HEK293 (cell line): ENCODE results near the gene ASIC3.
A peak's percentile ranks its signal among the peaks of the same experiment; 100 is the strongest.

ENCODE experiments used
- CTCF ChIA-PET: fragments of 350-600 bp; formaldehyde crosslinking; extraction: SDS; loops from one replicate; lab custom pipeline; 2021; ENCODE audit warnings: antibody characterized with exemption; lab: Yijun Ruan, JAX
- POLR2A ChIA-PET: fragments of 300-600 bp; formaldehyde crosslinking; extraction: SDS; loops from one replicate; lab custom pipeline; 2020; ENCODE audit warnings: antibody characterized with exemption, inconsistent platforms; lab: Yijun Ruan, JAX
- H3K27ac ChIP-seq: fragments of 200-500 bp; sonication (Bioruptor generic); 2 replicates; pipeline ENCODE4 v1.5.1; 2014; ENCODE audit warnings: low read depth, low read length, control low read depth, inconsistent platforms; ENCODE audit errors: extremely low read depth
- H3K36me3 ChIP-seq, 2 experiments: fragments of 200-500 bp in 1 of 2; sonication (Bioruptor generic) in 1 of 2; 1 replicate in 1 of 2; 2 replicates in 1 of 2; pipeline ENCODE4 v1.5.1; 2014 to 2017; ENCODE audit warnings: inconsistent platforms in 2 of 2, low read length in 2 of 2; ENCODE audit not compliant: control insufficient read depth in 2 of 2, insufficient read depth in 1 of 2
- H3K4me1 ChIP-seq: fragments of 200-500 bp; sonication (Bioruptor generic); 2 replicates; pipeline ENCODE4 v1.5.1; 2014; ENCODE audit warnings: mild to moderate bottlenecking, low read length, inconsistent platforms; ENCODE audit not compliant: control insufficient read depth, insufficient read depth
- H3K4me3 ChIP-seq: 2 replicates; pipeline ENCODE4 v1.5.1; 2011; ENCODE audit warnings: low read depth, mild to moderate bottlenecking, control low read depth, low read length, moderate library complexity
- H3K9me3 ChIP-seq: fragments of 200-500 bp; sonication (Bioruptor generic); 2 replicates; pipeline ENCODE4 v1.5.1; 2014; ENCODE audit warnings: low read depth, low read length, inconsistent platforms; ENCODE audit not compliant: control insufficient read depth, insufficient read depth
- FEZF1 ChIP-seq: fragments of 450-650 bp; formaldehyde crosslinking; IDR thresholded peaks from 2 replicates; pipeline ENCODE4 v1.5.1; 2016; ENCODE audit warnings: missing biosample characterization, missing genetic modification characterization
- GLIS2 ChIP-seq: fragments of 450-650 bp; formaldehyde crosslinking; IDR thresholded peaks from 2 replicates; pipeline ENCODE4 v1.5.1; 2016; ENCODE audit warnings: missing biosample characterization, missing genetic modification characterization
- KLF8 ChIP-seq: fragments of 450-650 bp; formaldehyde crosslinking; IDR thresholded peaks from 2 replicates; pipeline ENCODE4 v1.5.1; 2016; ENCODE audit warnings: missing biosample characterization, missing genetic modification characterization
- OSR2 ChIP-seq: fragments of 450-650 bp; formaldehyde crosslinking; IDR thresholded peaks from 2 replicates; pipeline ENCODE4 v1.5.1; 2016; ENCODE audit warnings: missing biosample characterization, missing genetic modification characterization
- RBAK ChIP-seq: fragments of 450-650 bp; formaldehyde crosslinking; IDR thresholded peaks from 2 replicates; pipeline ENCODE4 v1.5.1; 2016; ENCODE audit warnings: missing biosample characterization, missing genetic modification characterization
- REPIN1 ChIP-seq: fragments of 450-650 bp; formaldehyde crosslinking; IDR thresholded peaks from 2 replicates; pipeline ENCODE4 v1.5.1; 2017; ENCODE audit warnings: missing biosample characterization, missing genetic modification characterization, low read depth
- SALL2 ChIP-seq: fragments of 450-650 bp; formaldehyde crosslinking; IDR thresholded peaks from 2 replicates; pipeline ENCODE4 v1.5.0; 2017; ENCODE audit warnings: missing biosample characterization, mild to moderate bottlenecking, missing genetic modification characterization, borderline replicate concordance
- SCRT1 ChIP-seq: fragments of 450-650 bp; formaldehyde crosslinking; IDR thresholded peaks from 2 replicates; pipeline ENCODE4 v1.5.1; 2016; ENCODE audit warnings: missing biosample characterization, missing genetic modification characterization, borderline replicate concordance
- SCRT2 ChIP-seq: fragments of 450-650 bp; formaldehyde crosslinking; IDR thresholded peaks from 2 replicates; pipeline ENCODE4 v1.5.1; 2016; ENCODE audit warnings: missing biosample characterization, missing genetic modification characterization
- ZBTB48 ChIP-seq: fragments of 450-650 bp; formaldehyde crosslinking; IDR thresholded peaks from 2 replicates; pipeline ENCODE4 v1.5.1; 2016; ENCODE audit warnings: missing biosample characterization, missing genetic modification characterization
- ZIC2 ChIP-seq: fragments of 450-650 bp; formaldehyde crosslinking; IDR thresholded peaks from 2 replicates; pipeline ENCODE4 v1.5.1; 2016; ENCODE audit warnings: missing biosample characterization, missing genetic modification characterization
- ZNF10 ChIP-seq: fragments of 450-650 bp; formaldehyde crosslinking; IDR thresholded peaks from 2 replicates; pipeline ENCODE4 v1.5.1; 2017; ENCODE audit warnings: missing biosample characterization, missing genetic modification characterization
- ZNF114 ChIP-seq: fragments of 450-650 bp; formaldehyde crosslinking; IDR thresholded peaks from 2 replicates; pipeline ENCODE4 v1.5.0; 2017; ENCODE audit warnings: missing biosample characterization, missing genetic modification characterization
- ZNF146 ChIP-seq: fragments of 450-650 bp; formaldehyde crosslinking; IDR thresholded peaks from 2 replicates; pipeline ENCODE4 v1.5.1; 2016; ENCODE audit warnings: missing biosample characterization, missing genetic modification characterization
- ZNF174 ChIP-seq: fragments of 450-650 bp; formaldehyde crosslinking; IDR thresholded peaks from 2 replicates; pipeline ENCODE4 v1.5.0; 2017; ENCODE audit warnings: missing biosample characterization, mild to moderate bottlenecking, missing genetic modification characterization
- ZNF19 ChIP-seq: fragments of 450-650 bp; formaldehyde crosslinking; IDR thresholded peaks from 2 replicates; pipeline ENCODE4; 2016; ENCODE audit warnings: missing biosample characterization, missing genetic modification characterization, low read depth
- ZNF202 ChIP-seq: fragments of 450-650 bp; formaldehyde crosslinking; IDR thresholded peaks from 2 replicates; pipeline ENCODE4 v1.5.1; 2016; ENCODE audit warnings: missing biosample characterization, missing genetic modification characterization, borderline replicate concordance
- ZNF354C ChIP-seq: fragments of 450-650 bp; formaldehyde crosslinking; IDR thresholded peaks from 2 replicates; pipeline ENCODE4 v1.5.1; 2016; ENCODE audit warnings: missing biosample characterization, missing genetic modification characterization, low read depth, borderline replicate concordance
- ZNF423 ChIP-seq: fragments of 450-650 bp; formaldehyde crosslinking; IDR thresholded peaks from 2 replicates; pipeline ENCODE4 v1.5.1; 2016; ENCODE audit warnings: missing biosample characterization, missing genetic modification characterization
- ZNF560 ChIP-seq: fragments of 450-650 bp; formaldehyde crosslinking; IDR thresholded peaks from 2 replicates; pipeline ENCODE4 v1.5.1; 2017; ENCODE audit warnings: missing biosample characterization, missing genetic modification characterization, borderline replicate concordance
- ZNF600 ChIP-seq: fragments of 450-650 bp; formaldehyde crosslinking; IDR thresholded peaks from 2 replicates; pipeline ENCODE4 v1.5.1; 2016; ENCODE audit warnings: missing biosample characterization, missing genetic modification characterization
- ZNF621 ChIP-seq: fragments of 450-650 bp; formaldehyde crosslinking; IDR thresholded peaks from 2 replicates; pipeline ENCODE4 v1.5.1; 2017; ENCODE audit warnings: missing biosample characterization, missing genetic modification characterization
- ZNF623 ChIP-seq: fragments of 450-650 bp; formaldehyde crosslinking; IDR thresholded peaks from 2 replicates; pipeline ENCODE4 v1.5.1; 2016; ENCODE audit warnings: missing biosample characterization, missing genetic modification characterization
- ZNF629 ChIP-seq: fragments of 450-650 bp; formaldehyde crosslinking; IDR thresholded peaks from 2 replicates; pipeline ENCODE4 v1.5.1; 2017; ENCODE audit warnings: missing biosample characterization, missing genetic modification characterization
- ZNF658 ChIP-seq: fragments of 450-650 bp; formaldehyde crosslinking; IDR thresholded peaks from 2 replicates; pipeline ENCODE4; 2016; ENCODE audit warnings: missing biosample characterization, missing genetic modification characterization
- ZNF664 ChIP-seq: fragments of 450-650 bp; formaldehyde crosslinking; IDR thresholded peaks from 2 replicates; pipeline ENCODE4 v1.5.1; 2016; ENCODE audit warnings: missing biosample characterization, missing genetic modification characterization
- ZNF843 ChIP-seq: fragments of 450-650 bp; formaldehyde crosslinking; IDR thresholded peaks from 2 replicates; pipeline ENCODE4 v1.5.1; 2016; ENCODE audit warnings: missing biosample characterization, missing genetic modification characterization
- ZXDB ChIP-seq: fragments of 450-650 bp; formaldehyde crosslinking; IDR thresholded peaks from 2 replicates; pipeline ENCODE4 v1.5.1; 2016; ENCODE audit warnings: missing biosample characterization, missing genetic modification characterization
- TF ChIP-seq, protein P1 (sequence below): fragments of 450-650 bp; formaldehyde crosslinking; conservative IDR thresholded peaks from 2 replicates; pipeline ENCODE4 v1.5.1; 2016; ENCODE audit warnings: low read depth, missing biosample characterization, missing genetic modification characterization
- TF ChIP-seq, protein P2 (sequence below): fragments of 450-650 bp; formaldehyde crosslinking; IDR thresholded peaks from 2 replicates; pipeline ENCODE4 v1.5.1; 2016; ENCODE audit warnings: missing biosample characterization, missing genetic modification characterization

ASIC3 gene

DNA sequence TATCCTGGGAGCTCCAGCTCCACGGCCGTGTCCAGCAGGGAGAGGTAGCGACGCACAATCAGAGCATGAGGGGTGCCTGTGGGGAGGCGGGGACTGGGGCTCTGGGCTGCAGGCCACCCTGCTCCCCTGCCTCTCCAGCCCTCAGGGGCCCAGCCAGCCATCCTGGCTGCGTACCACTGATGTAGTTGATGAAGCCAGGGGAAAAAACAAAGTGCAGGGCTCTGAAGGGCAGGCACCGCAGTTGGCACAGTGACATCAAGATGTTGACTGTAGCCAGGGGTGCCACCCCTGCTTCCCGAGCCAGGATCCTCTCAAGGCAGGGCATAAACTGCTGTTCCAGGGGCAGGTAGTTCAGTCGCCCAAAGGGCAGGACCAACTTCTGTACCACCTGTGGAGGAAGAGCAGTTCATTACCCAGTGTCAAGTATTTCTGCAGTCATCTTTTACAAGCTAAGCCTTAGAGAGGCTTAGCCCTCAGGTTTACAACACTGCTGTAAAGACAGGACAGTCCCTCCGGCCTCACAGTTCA, 29.4 kb downstream of the ASIC3 start (continued):
- TF ChIP-seq, protein P1, sequence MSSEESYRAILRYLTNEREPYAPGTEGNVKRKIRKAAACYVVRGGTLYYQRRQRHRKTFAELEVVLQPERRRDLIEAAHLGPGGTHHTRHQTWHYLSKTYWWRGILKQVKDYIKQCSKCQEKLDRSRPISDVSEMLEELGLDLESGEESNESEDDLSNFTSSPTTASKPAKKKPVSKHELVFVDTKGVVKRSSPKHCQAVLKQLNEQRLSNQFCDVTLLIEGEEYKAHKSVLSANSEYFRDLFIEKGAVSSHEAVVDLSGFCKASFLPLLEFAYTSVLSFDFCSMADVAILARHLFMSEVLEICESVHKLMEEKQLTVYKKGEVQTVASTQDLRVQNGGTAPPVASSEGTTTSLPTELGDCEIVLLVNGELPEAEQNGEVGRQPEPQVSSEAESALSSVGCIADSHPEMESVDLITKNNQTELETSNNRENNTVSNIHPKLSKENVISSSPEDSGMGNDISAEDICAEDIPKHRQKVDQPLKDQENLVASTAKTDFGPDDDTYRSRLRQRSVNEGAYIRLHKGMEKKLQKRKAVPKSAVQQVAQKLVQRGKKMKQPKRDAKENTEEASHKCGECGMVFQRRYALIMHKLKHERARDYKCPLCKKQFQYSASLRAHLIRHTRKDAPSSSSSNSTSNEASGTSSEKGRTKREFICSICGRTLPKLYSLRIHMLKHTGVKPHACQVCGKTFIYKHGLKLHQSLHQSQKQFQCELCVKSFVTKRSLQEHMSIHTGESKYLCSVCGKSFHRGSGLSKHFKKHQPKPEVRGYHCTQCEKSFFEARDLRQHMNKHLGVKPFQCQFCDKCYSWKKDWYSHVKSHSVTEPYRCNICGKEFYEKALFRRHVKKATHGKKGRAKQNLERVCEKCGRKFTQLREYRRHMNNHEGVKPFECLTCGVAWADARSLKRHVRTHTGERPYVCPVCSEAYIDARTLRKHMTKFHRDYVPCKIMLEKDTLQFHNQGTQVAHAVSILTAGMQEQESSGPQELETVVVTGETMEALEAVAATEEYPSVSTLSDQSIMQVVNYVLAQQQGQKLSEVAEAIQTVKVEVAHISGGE (tag by site-specific recombination) = no peak
- TF ChIP-seq RBAK (tag by site-specific recombination) = no peak
- TF ChIP-seq ZNF621 (tag by site-specific recombination) = no peak
- peak; percentile 89 for TF ChIP-seq SCRT2 (tag by site-specific recombination)
- peak; percentile 59; the same call in 1 of the 2 replicates for TF ChIP-seq SCRT1 (tag by site-specific recombination)
- TF ChIP-seq ZNF629 = 0 out of 2 replicates have a peak, but pooled peaks have one; percentile 29
- no peak for TF ChIP-seq ZNF202 (tag by site-specific recombination)
- no peak for TF ChIP-seq ZNF843

DNA sequence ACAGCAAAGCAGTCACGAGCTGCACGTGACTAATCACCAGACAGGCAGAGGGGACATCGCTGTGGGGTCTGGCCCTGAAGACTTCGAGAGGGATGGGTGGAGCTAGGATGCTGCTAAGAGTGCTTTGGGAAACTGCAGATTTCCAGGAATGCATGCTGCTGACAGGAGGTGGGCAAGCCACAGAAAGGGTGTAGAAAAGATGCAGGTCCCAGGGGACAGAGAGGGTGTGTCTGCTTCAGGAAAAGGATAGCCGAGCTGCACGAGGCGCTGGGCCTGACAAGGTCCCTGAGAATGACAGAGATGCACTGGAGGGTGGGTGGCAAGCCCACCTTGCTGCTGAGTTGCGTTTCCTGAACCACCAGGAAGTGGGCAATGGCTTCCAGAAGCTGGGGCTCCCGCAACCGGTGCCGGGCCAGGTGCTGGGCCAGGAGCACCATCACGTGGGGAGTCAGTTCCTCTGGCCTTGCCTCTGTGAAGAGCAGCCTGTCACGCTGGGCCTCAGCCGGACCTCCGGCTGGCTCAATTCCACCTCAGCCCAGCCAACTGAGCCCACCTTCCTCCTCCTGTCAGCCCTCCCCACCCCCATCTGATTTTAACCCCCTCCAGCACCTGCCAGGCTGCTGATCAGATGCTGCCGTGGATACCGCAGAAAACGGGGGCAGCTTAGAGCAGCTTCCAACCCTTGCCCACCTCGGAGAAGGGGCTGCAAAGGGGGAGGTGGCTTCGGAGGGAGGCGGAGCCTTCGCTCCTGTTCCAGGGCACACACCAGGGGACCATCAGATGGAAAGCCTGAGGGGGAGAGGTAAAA, 30.1 kb downstream of the ASIC3 start:
- ChIA-PET CTCF (interaction anchor here (0.6 to 1.2 kb wide), 4 partner anchors 15 to 97 kb away, joined by 3 to 4 read pairs (median 4); no protein-coding TSS in a partner anchor), POLR2A (interaction anchor here (1.2 to 4.8 kb wide), 6 partner anchors 9 to 50 kb away, joined by 3 to 22 read pairs (median 6); partner anchors contain the start of genes ABCB8 and CDK5)
- Histone ChIP-seq H3K36me3 (peaks cover under 1 to 61% of the 10 kb centered on the region in 2 experiments; a peak in 2 of 3 replicates), H3K27ac (no peak overlapping the region), H3K9me3 (no peaks in the 10 kb centered on the region), H3K4me1 (peaks cover 7% of the 10 kb centered on the region; the same call in 1 of the 2 replicates), H3K4me3 (no peak overlapping the region)
- TF ChIP-seq ZNF19 = no peak
- no peak for TF ChIP-seq ZXDB (tag by site-specific recombination)
- no peak for TF ChIP-seq SCRT1 (tag by site-specific recombination)
- no peak for TF ChIP-seq ZNF146
- TF ChIP-seq, protein P2, sequence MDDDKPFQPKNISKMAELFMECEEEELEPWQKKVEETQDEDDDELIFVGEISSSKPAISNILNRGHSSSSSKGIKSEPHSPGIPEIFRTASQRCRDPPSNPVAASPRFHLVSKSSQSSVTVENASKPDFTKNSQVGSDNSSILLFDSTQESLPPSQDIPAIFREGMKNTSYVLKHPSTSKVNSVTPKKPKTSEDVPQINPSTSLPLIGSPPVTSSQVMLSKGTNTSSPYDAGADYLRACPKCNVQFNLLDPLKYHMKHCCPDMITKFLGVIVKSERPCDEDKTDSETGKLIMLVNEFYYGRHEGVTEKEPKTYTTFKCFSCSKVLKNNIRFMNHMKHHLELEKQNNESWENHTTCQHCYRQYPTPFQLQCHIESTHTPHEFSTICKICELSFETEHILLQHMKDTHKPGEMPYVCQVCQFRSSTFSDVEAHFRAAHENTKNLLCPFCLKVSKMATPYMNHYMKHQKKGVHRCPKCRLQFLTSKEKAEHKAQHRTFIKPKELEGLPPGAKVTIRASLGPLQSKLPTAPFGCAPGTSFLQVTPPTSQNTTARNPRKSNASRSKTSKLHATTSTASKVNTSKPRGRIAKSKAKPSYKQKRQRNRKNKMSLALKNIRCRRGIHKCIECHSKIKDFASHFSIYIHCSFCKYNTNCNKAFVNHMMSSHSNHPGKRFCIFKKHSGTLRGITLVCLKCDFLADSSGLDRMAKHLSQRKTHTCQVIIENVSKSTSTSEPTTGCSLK (tag by site-specific recombination) = no peak
- no peak for TF ChIP-seq ZNF623
- no peak for TF ChIP-seq ZNF658 (tag by site-specific recombination)
- no peak for TF ChIP-seq ZNF664
- no peak for TF ChIP-seq ZNF354C (tag by site-specific recombination)
- TF ChIP-seq ZNF423 (tag by site-specific recombination) = peak; percentile 54
- TF ChIP-seq OSR2 (tag by site-specific recombination) = 0 out of 2 replicates have a peak, but pooled peaks have one; percentile 14
- TF ChIP-seq ZNF10 (tag by site-specific recombination) = peak; percentile 63; the same call in 1 of the 2 replicates
- TF ChIP-seq FEZF1 (tag by site-specific recombination) = no peak
- TF ChIP-seq RBAK (tag by site-specific recombination) = no peak
- 0 out of 2 replicates have a peak, but pooled peaks have one; percentile 11 for TF ChIP-seq ZIC2 (tag by site-specific recombination)
- peak; percentile 30 for TF ChIP-seq ZBTB48 (tag by site-specific recombination)
- TF ChIP-seq KLF8 (tag by site-specific recombination) = peak; percentile 84
- TF ChIP-seq ZNF600 (tag by site-specific recombination) = 0 out of 2 replicates have a peak, but pooled peaks have one; percentile 20
- no peak for TF ChIP-seq ZNF114 (tag by site-specific recombination)
- no peak for TF ChIP-seq SALL2
- no peak; the same call in 1 of the 2 replicates for TF ChIP-seq ZNF629
- peak; percentile 88 for TF ChIP-seq GLIS2 (tag by site-specific recombination)
- TF ChIP-seq ZNF560 = no peak
- no peak for TF ChIP-seq ZNF174 (tag by site-specific recombination)
- TF ChIP-seq REPIN1 (tag by site-specific recombination) = no peak
